Measurements from ENCODE around the gene SLC24A3.
A peak's percentile ranks its signal among the peaks of the same experiment; 100 is the strongest.

The SLC24A3 gene

GRCh38 chr20:19212469-19212815, at the start of gene SLC24A3:
SLC24A3 (plus strand) TSS chr20:19212642.
- Histone ChIP-seq H3K4me3 (ENCODE audit: low read depth, low read length) (peak within 1 kb of the TSS; percentile 37), H3K27ac (ENCODE audit: extremely low read depth, low read depth, low read length) (no peak within 1 kb of the TSS; the same call in 1 of the 2 replicates), H3K4me1 (ENCODE audit: control insufficient read depth, insufficient read depth, low read length) (no peaks in the 10 kb centered on the region), H3K36me3 (ENCODE audit: control insufficient read depth in 2 of 2, insufficient read depth in 1 of 2, low read length in 2 of 2) (no peaks in the 10 kb centered on the region), H3K9me3 (ENCODE audit: control insufficient read depth, insufficient read depth, low read depth, low read length) (no peaks in the 10 kb centered on the region)
- POLR2A ChIA-PET = no interaction called here
- TF ChIP-seq ZNF133 (tag by site-specific recombination; IDR thresholded peaks at IDR 0.05) = no peak
- TF ChIP-seq ZBTB10 (tag by site-specific recombination; IDR thresholded peaks at IDR 0.05) = no peak
- TF ChIP-seq ZNF670 (tag by site-specific recombination; IDR thresholded peaks at IDR 0.05; ENCODE audit: low read depth) = no peak
- peak; percentile 85 for TF ChIP-seq ZFHX2 (tag by site-specific recombination; conservative IDR thresholded peaks at IDR 0.05)
- TF ChIP-seq ZNF513 (tag by site-specific recombination; IDR thresholded peaks at IDR 0.05) = peak; percentile 25; the same call in 1 of the 2 replicates
- peak; percentile 70 for TF ChIP-seq ZBTB26 (tag by site-specific recombination; optimal IDR thresholded peaks at IDR 0.05)
- no peak for TF ChIP-seq ZNF654 (tag by site-specific recombination; IDR thresholded peaks at IDR 0.05; ENCODE audit: low read depth)
- TF ChIP-seq EGR2 (tag by site-specific recombination; IDR thresholded peaks at IDR 0.05; ENCODE audit: low read depth) = peak; percentile 62; the same call in 1 of the 2 replicates
- CTCF ChIA-PET = interaction anchor here (0.6 kb wide), 1 partner anchor 36 kb away, joined by 3 read pairs; no protein-coding TSS in a partner anchor

- H3K9me3 ChIP-seq (ENCODE audit: control insufficient read depth, insufficient read depth, low read depth, low read length) = no peaks in the 10 kb centered on the region; the same call in 1 of the 2 replicates
- H3K4me3 ChIP-seq (ENCODE audit: low read depth, low read length) = no peak overlapping the region
- no peaks in the 10 kb centered on the region for H3K4me1 ChIP-seq (ENCODE audit: control insufficient read depth, insufficient read depth, low read length)
- H3K36me3 ChIP-seq (ENCODE audit: control insufficient read depth in 2 of 2, insufficient read depth in 1 of 2, low read length in 2 of 2) = no peaks in the 10 kb centered on the region
- ChIA-PET CTCF (no interaction called here), POLR2A (no interaction called here)
- H3K27ac ChIP-seq (ENCODE audit: extremely low read depth, low read depth, low read length) = no peak overlapping the region
- no peak for TF ChIP-seq AEBP2 (tag by site-specific recombination; IDR thresholded peaks at IDR 0.05; ENCODE audit: borderline replicate concordance)
- TF ChIP-seq ZNF366 (tag by site-specific recombination; conservative IDR thresholded peaks at IDR 0.05) = no peak
Observed at GRCh38 chr20:19170148-19170547, 42.3 kb upstream of the SLC24A3 start.

- CTCF ChIA-PET = no interaction called here
- H3K4me1 ChIP-seq (ENCODE audit: control insufficient read depth, insufficient read depth, low read length) = no peaks in the 10 kb centered on the region
- no peak overlapping the region for H3K4me3 ChIP-seq (ENCODE audit: low read depth, low read length)
- H3K27ac ChIP-seq (ENCODE audit: extremely low read depth, low read depth, low read length) = no peak overlapping the region
- no peaks in the 10 kb centered on the region; the same call in 1 of the 2 replicates for H3K9me3 ChIP-seq (ENCODE audit: control insufficient read depth, insufficient read depth, low read depth, low read length)
- H3K36me3 ChIP-seq (ENCODE audit: control insufficient read depth in 2 of 2, insufficient read depth in 1 of 2, low read length in 2 of 2) = no peaks in the 10 kb centered on the region
- POLR2A ChIA-PET = no interaction called here
- TF ChIP-seq ZNF214 (tag by site-specific recombination; IDR thresholded peaks at IDR 0.05; ENCODE audit: borderline replicate concordance) (no peak), ZBTB8A (tag by site-specific recombination; IDR thresholded peaks at IDR 0.05) (no peak), ZNF2 (tag by site-specific recombination; IDR thresholded peaks at IDR 0.05) (no peak), ZNF660 (tag by site-specific recombination; IDR thresholded peaks at IDR 0.05) (no peak), ZBTB21 (tag by site-specific recombination; IDR thresholded peaks at IDR 0.05) (no peak), ZNF639 (tag by site-specific recombination; IDR thresholded peaks at IDR 0.05) (no peak), ZNF146 (tag by site-specific recombination; IDR thresholded peaks at IDR 0.05) (no peak), MZF1 (tag by site-specific recombination; IDR thresholded peaks at IDR 0.05; ENCODE audit: borderline replicate concordance) (no peak), ZNF768 (tag by site-specific recombination; IDR thresholded peaks at IDR 0.05) (no peak), ZFP41 (tag by site-specific recombination; IDR thresholded peaks at IDR 0.05; ENCODE audit: borderline replicate concordance) (no peak), ZBTB26 (tag by site-specific recombination; optimal IDR thresholded peaks at IDR 0.05) (no peak), ZNF48 (tag by site-specific recombination; IDR thresholded peaks at IDR 0.05) (no peak), ZNF423 (tag by site-specific recombination; IDR thresholded peaks at IDR 0.05) (no peak), MEIS1 (CRISPR knock-in tag; IDR thresholded peaks at IDR 0.05; ENCODE audit: borderline replicate concordance) (no peak)
Observed at GRCh38 chr20:19172637-19173036, 39.8 kb upstream of the SLC24A3 start.
